GM19324 (cell line): ENCODE data around the gene CRISPLD2.
"Not testable (repeated sequence)": the region's sequence is repeated elsewhere in the genome, so short reads cannot be mapped to it uniquely, and the experiment has no call there.

Experiments used
- ATAC-seq: cut with Tn5 transposase; IDR thresholded peaks from one replicate; pipeline ENCODE4 v1.9.1; 2021; ENCODE audit warnings: mild to moderate bottlenecking, moderate library complexity; ENCODE audit not compliant: unreplicated experiment, low FRiP score

Gene CRISPLD2

DNA sequence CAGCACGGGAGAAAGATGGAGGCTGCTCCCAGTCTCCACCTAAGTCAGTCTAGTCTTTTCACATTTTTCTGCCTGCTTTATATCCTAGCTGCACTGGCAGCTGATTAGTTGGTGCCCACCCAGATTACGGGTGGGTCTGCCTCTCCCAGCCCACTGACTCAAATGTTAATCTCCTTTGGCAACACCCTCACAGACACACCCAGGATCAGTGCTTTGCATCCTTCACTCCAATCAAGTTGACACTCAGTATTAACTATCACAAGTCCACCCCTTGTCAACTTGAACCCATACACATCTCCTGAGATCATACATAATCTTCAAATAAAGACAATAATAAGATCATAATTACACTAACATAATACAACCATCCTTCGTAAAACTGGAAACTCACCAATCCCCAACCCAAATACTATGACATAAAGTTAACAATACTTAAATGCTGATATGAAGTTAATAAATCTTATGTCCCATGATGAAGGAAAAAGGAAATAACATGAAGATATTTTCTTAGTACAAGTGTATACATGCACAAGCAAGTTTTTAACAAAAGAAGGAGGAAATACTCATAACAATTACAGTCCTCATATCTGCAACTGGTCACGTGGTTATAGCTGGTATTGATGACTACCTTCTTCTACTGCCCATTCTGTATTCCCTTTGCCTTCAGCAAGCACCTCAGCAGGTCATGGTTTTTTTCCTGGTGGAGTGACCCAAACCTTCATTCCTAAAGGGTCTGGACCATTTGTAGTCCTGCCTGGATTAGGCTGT is 35.8 kb downstream of the CRISPLD2 start:
- ATAC-seq, result not testable (repeated sequence)

DNA sequence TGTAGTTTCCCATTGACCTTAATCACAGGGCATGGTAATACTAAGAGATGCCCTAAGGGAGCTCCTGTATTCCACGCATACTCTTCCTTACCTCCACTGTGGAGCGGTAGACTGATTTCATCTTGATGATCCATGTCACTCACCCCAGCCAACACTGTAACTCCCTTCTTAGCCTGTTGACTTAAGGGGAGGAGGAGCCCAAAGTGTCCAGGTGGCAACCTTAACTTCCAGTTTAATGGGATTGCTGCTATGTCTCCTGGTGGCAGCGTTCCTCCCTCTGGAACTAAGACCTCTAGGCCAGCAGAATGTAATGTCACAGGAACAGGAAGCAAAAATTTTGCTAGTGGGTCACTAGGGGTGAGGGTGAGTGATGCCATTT is 36.4 kb downstream of the CRISPLD2 start:
- ATAC-seq, result not testable (repeated sequence)

DNA sequence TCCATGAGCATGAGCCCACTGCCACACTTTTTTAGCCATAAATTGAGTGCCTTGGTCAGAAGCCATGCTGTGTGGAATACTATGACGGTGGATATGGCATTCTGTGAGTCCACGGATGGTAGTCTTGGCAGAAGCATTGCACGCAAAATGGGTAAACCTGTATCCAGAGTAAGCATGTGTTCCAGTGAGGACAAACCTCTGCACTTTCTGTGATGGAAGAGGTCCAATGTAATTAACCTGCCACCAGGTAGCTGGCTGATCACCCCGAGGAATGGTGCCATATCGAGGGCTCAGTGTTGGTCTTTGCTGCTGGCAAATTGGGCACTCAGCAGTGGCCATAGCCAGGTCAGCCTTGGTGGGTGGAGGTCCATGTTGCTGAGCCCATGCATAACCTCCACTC is 37.0 kb downstream of the CRISPLD2 start:
- ATAC-seq, result not testable (repeated sequence)

DNA sequence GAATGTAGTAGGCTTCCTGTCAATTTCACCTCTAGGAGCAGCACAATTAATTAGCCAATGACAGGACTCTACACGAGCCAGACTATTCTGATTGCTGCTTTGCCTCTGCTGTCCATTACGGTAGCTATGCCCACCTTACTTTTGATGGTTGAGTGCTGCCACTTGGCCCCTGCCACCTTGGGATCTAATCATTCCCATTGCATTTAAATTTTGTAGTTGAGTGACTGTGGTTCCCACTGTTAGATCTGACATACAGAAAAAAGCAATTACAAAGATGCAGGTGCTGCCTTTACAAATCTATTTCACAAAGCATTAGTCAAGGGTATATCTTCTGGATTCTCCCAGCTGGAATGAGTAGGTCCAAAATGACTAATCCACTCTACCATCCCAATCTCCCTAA is 39.9 kb downstream of the CRISPLD2 start:
- ATAC-seq, result no peak

DNA sequence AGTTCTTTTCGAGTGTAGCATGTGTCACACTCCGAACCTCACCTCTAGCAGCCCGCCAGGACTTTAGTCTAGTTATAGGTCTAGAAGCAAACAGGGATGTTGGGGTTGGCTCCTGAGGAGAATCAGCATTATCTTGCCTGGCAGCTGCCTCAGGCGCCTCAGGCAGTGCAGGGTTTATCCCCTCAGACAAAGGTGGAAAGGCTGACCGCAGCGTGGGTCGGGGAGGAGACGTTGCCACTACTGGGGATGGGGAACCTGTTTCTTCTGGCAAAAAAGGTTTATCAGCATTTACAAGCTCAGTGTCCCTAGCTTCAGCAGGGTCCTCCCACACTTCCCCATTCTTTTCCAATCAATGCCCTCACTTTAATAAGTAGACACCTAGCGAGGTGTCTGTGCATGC is 40.6 kb downstream of the CRISPLD2 start:
- ATAC-seq, result no peak

DNA sequence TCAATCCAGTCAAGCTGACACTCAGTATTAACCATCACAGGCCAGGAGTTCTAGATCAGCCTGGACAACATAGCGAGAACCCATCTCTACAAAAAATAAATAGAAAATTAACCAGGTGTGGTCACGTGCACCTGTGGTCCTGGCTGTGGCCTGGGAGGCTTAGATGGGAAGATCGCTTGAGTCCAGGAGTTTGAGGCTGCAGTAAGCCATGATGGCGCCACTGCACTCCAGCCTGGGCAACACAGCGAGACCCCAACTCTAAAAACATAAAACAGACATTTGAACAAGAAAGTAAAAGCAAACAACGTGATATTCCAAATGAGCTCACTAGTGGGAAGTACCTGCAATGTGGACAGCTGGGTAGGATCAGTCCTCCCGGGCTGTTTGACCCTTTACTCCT is 41.9 kb downstream of the CRISPLD2 start:
- ATAC-seq, result no peak

DNA sequence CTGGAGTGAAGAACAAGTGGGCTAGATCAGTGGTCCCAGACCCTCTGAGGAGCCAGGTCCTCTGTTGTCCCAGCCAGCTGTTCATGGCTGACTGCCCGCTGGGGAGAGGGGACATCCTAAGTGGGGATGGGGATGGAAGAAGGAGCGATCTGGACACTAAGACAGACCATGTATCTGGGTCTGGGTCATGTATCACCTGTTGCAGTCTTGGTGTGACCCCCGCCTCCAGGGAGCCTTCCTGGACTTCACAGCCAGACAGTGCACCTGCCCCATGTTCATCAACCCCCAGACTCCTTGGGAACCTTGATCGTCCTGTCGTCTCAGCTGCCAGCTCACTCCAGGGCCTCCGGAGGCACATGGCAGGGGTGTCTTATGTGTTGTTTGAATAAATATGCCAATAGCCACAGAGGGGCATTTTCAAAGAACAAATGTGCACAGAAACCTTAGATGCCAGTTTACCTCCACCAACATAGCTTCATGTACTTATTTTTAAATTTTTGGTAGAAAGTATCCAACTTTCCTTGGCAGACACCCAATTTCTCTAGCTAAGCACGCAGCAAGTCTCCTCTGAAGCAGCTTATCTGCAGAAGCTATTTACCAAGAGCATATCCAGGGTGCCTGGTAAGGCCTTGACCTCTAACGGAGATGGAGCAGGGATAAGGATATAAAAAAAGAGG is 43.2 kb downstream of the CRISPLD2 start:
- no peak for ATAC-seq

DNA sequence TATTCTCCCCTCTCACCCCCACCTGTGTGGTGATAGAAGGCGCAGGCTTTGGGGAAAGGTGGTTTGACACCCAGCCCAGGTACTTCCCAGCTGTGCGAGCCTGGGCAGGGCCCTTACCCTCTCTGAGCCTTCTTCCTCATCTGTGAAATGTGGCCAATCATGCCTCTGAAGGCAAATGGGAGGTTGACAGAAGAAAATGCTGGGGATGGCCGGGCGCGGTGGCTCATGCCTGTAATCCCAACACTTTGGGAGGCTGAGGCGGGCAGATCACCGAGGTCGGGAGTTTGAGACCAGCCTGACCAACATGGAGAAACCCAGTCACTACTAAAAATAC is 43.7 kb downstream of the CRISPLD2 start:
- ATAC-seq, result no peak

DNA sequence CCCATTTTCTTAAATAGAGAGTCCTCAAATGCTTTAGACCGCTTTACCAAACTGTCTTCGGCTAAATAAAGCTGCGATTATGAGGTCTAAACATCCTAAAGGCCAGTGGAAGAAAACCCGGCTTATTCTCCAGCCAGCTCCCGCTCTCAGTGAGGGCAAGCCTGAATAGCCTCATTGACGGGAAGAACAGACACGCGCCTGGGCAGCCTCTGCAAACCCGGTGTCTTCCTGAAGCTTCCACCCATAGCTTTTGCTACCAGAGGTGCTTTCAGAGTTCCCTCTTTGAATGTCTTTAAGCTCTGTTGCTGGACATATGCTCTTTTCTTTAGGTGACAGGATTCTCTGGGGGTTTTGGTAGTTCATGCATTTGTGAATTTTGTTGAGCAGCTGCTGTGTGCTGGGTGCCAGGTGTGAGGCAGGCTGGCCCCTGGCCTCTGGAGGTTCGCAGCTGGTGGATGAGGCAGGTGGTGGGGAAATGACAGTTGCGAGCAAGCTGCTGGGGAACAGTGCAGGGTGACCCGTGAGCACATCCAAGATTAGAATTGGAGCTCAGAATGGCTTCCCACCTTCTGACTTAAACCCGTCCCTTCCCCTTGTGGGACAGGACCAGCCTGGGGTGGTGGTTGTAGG is 44.7 kb downstream of the CRISPLD2 start:
- ATAC-seq, result no peak

DNA sequence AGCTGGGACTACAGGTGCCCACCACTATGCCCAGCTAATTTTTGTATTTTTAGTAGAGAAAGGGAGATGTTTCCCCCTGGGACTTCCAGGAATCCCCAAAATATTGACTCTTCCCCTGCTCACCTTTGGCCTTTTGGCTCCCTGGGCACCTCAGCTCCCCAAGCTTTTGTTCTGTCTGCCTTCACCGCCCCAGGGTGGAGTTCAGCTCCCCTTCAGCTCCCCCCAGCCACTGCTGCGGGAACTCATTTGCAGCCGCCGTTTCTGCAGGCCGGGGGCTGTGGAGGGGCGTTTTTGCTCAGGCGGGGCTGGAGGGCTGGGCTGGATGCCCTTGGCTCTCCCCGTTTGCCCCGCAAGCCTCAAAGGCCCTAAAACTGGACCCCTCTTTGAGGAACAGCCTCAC is 47.9 kb downstream of the CRISPLD2 start:
- ATAC-seq, result no peak

DNA sequence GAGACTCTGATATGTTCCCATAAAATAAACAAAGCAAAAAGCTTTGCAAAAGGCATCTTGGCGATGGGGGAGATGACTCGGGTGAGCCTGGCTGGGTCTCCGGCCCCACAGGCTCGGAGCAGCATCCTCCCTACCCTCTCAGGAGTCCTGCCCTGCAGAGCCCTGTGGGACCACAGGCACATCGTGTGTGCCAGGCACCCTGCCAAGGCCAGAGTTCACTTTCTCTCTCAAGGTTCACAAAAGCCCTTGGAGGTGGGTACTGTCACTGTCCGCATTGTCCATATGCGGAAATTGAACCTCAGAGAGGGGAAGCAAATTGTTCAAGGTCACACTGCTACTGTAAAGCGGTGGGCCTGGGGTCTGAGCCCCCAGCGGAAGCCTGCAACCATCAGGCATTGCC is 48.5 kb downstream of the CRISPLD2 start:
- ATAC-seq, result no peak

DNA sequence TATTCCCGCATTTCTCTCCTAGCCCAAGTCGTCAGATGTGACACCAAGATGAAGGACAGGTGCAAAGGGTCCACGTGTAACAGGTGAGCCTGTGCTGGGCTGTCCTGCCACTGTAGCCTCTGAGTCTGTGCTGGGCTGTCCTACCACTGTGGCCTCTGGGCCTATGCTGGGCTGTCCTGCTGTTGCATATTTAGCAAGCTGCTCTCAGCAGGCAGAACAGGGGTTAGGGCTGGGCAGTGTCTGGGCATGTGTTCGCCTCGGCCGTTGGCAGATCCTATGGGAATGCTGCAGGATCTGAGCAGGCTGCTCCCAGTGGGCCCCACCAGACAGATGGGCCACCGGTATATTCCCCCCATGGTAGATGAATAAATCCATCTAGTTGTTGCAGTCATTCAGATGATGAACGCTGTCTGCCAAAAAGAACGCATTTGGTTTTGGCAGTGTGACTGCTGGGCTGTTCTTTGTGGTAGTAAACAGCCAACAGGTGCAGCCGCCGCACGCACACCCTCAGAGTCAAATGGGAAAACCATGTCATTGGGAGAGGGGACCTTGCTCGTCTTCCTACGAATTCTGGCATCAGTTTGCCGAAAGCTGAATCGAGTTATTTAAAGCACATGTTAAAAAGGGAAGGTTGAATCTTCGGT is 49.2 kb downstream of the CRISPLD2 start:
- ATAC-seq, result no peak

DNA sequence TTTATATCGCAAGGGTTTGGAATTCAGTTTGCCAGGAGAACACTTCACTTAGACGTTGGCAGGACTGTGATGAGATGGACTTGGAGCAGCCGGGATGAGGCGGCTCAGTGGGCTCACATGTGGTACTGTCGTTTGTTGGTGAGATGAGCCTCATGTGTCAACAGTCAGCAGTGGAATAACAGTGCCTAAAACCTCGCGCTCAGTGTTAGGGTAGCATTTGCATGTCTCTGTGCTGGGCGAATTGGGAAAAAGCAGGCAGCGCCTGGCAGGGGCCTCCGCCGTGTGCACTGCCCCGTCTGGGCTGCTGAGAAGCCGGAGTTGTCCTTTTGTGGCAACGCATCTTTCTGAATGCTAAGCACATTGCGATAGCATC is 49.7 kb downstream of the CRISPLD2 start:
- ATAC-seq, result no peak

DNA sequence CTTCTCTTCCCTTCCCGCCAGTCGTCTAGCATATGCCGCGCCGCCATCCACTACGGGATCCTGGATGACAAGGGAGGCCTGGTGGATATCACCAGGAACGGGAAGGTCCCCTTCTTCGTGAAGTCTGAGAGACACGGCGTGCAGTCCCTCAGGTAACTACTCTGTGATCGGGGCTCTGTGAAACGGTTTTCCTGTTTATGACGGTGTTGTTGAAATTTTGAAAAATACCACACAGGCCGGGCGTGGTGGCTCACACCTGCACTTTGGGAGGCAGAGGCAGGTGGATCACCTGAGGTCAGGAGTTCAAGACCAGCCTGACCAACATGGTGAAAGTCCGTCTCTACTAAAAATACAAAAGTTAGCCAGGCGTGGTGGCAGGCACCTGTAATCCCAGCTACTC is 53.2 kb downstream of the CRISPLD2 start:
- not testable (repeated sequence) for ATAC-seq

DNA sequence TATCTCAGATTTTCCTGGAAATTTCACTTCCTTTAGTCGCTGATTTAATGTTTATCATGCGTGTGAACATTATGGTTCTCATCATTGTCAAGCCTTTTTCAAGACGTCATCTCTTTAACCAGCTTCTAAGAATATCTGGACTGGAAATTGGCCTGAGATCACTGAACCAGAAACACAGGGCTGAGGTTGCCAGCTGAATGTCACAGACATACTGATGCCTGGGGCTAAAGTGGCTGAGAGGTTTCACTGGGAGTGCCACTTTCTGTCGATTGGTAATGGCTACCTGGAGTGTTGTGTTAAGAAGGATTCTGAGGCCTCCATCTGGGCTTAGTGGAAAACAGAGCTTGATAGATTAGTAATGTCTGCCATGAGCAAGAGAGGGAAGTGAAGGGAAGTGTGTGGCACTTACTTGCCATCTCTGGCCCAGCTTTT is 54.2 kb downstream of the CRISPLD2 start:
- no peak for ATAC-seq

DNA sequence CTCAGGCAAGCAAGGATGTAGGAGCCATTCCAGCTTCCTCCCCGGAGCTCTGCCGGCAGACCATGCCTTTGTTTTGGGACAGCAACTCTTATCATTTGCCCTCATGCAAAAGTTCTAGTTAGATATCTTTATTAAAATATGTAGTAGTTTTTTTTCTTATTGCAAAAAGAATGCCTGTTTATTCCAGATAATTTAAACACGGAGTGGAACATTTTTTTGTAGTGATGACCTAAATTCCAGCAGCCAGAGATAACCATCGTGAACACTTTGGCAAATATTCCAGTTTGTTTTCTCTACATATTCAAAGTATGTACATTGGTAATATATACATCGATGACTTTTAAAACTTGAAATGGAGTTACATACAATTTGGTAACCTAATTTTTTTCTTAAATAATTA is 54.8 kb downstream of the CRISPLD2 start:
- no peak for ATAC-seq

DNA sequence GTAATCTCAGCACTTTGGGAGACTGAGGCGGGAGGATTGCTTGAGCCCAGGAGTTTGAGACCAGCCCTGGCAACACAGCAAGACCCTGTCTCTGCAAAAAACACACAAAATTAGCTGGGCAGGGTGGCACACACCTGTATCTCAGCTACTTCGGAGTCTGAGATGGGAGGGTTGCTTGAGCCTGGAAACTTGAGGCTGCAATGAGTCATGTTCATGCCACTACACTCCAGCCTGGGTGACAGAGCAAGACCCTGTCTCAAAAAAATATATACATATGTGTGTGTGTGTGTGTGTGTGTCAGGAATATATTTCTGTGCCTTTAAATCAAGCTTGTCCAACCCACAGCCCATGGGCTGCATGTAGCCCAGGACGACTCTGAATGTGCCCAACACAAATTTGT is 55.2 kb downstream of the CRISPLD2 start:
- ATAC-seq, result no peak

DNA sequence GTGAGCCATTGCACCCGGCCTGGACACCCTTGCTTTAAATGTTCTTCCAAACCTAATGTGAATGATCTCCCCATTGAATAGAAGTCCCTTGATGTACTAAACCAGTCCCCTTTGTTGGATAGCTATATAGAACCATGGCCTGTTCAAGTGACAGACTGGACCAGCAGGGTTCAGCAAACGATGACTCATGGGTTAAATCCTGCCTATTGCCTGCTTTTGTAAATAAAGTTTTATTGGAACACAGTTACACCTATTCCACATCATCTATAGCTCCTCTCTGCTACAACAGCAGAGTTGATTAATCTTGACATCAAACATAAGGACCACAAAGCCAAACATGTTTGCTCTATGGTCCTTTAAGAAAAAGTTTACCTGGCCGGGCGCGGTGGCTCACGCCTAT is 56.1 kb downstream of the CRISPLD2 start:
- no peak for ATAC-seq

DNA sequence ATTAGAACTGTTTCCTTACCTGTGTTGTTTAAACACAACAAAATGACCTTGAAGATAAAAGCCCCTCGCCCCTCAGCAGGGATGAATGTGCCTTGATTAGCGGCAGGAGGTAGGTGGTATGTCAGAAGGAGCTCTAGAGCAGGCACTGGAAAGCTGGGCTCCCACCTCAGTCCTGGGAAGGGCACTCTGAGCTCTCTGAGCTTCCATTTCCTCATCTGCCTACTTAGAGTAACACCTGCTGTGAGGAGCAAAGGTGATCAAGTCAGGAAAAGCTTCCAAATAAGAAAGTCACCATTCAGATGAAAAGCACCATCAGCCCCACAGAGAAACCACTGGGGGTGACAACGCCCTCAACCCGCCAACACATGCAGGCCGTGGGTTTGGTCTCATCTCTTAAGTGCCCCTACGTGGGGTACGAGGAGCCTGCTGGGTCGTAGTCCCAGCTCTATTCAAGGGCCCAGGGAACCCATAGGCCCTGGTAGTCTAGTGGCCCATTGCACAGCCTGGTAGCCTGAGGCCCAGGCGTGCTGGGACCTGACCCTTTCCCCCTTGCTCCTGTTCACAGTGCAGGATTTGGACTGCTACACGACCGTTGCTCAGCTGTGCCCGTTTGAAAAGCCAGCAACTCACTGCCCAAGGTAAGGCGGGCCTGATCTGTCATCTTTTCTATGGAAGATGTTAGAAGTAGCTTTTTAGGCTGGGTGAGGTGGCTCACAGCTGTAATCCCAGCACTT is 57.3 kb downstream of the CRISPLD2 start:
- no peak for ATAC-seq

DNA sequence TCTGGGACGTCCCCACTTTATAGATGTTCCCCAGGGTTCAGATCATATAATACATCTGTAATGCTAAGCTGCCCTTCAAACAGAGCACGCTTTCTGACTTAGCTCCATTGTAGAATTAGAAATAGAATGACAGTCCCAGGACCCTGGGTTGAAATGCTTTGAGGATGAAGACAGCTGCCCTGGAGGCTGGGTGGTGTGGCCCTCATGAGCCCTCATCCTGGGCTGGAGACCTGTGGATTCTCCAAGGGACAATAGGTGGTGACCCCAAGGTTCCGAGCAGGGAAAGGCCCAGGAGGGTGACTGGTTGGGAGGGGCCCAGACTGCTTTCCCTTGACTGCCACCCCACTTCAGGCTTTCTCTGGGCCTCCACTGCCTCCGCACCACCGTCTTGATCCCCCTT is 59.0 kb downstream of the CRISPLD2 start:
- ATAC-seq, result no peak
